ENCODE measurements around the gene ADAT3.
A peak's percentile ranks its signal among the peaks of the same experiment; 100 is the strongest.

The ADAT3 gene

DNA sequence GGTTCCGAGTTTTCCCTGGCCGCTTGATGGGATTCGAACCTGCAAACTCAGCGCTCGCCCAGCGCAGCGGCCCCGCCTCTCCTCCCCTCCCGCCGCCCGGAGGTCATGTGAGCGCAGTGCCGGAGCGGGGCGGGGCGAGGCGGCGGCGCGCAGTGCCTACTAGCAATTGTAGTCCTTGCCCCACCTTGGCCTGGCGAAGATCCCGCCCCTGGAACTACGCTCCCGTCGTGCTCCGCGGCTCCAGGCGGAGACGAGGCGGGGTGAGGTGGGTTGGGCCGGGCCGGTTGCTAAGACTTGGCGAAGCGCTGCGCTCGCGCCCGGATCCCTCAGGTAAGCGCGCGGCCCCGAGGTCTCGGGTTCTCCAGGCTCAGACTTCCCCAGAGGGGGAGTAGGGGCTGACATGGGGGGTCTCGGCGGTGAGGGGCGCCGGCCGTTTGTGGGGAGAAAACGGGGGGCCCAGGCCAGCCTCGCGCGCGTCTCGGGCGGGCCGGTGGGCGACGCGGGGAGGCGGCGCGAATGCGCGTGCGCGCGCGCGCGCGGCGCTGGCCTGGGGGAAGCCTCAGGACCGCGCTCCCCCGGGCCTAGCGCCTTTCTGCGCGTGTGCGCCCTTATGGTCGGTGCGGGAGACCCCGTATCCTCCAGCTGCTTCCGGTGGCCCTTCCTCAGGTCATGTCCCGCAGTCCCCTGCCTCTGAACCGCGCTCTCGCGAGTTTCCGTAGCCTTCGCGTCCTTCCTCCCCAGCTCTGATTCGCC, at the start of gene ADAT3, which contains the start of gene SCAMP4:
ADAT3 (plus strand) TSS at position 290 of the 753 bp plus-strand sequence. CDS start 6,649 bp downstream, outside the sequence.
SCAMP4 (plus strand) TSS at position 290 of the 753 bp plus-strand sequence. CDS start 9,621 bp downstream, outside the sequence.
- peak; percentile 96 for DNase-seq

DNA sequence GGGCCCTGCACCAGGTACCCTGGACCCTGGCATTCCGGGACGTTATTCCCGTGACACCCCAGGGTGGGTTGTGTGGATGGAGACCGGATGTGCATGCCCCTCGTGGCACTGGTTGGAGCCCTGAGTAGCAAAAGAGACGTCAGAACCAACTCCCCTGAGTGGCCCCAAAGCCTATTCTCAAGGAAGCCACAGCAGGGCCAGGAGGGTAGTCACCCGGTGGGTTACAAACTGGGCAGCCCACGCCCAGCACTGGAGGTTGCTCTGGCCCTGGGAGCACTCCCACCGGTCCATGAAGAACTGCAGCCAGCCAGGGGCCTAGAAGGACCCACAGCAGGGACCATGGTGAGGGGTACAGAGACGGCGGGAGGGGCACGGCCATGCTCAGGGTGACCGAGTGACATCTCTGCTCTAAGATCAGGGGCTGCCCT, 49.4 kb upstream of the ADAT3 start:
- no peak for DNase-seq

GRCh38 chr19:1856345-1856697, 48.9 kb upstream of the ADAT3 start:
- DNase-seq: no peak

- no peak for DNase-seq
Measured at GRCh38 chr19:1856698-1857603, 48.2 kb upstream of the ADAT3 start.

GRCh38 chr19:1857648-1858326, 47.4 kb upstream of the ADAT3 start:
- no peak for DNase-seq

DNA sequence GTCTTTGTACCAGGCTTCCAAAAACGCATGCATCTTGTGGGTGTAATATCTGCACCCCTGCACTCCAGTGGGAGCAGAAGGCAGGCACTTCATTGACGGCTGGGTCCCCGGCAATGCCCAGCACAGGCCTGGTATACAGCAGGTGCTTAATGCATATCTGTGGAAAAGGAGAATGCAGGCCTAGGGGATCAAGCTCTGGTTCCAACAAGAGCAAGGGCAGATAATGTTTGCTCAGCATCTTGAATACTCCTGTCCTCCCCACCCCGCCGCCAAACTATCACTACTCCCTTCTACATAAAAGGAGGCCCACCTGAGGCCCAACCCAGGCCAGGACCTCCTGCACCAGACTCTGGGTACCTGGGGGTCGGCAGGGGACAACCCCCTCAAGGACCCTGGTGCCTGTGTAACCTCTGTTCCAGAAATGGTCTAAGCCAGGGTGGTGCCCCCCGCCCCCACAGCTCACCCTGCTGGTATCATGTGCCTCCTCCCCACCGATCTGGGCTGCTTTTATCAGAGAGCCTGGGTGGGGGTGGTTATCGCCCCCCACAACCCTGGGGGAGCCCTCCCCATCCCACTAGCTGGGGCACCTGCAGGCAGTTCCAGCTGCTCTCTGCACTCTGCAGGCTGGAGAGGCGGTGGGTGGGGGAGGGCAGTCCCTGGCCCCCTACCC, 46.7 kb upstream of the ADAT3 start:
- DNase-seq: no peak

DNA sequence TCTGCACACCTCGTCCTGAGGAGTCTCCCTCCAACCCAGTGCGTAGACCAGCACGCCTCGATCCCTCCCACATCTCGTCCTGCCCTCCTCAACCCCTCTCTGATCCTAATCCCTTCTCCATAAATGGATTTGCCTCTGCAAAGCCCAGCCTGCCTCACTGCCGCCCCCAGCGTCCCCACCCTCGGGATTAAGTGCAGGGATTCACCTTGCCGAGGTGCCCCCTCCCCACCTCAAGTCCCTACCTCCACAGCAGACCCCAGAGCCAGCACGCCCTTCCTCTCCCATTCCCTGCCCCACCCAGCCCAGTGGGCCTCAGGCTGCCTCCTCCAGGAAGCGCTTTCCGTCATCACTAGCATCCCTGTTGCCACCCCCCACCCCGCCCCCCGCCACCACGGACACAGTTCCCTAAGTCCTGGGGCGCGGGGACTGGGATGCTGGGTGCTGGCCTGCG, 45.8 kb upstream of the ADAT3 start:
- DNase-seq: no peak

GRCh38 chr19:1860042-1860775, 45.0 kb upstream of the ADAT3 start:
- peak; percentile 48 for DNase-seq

DNA sequence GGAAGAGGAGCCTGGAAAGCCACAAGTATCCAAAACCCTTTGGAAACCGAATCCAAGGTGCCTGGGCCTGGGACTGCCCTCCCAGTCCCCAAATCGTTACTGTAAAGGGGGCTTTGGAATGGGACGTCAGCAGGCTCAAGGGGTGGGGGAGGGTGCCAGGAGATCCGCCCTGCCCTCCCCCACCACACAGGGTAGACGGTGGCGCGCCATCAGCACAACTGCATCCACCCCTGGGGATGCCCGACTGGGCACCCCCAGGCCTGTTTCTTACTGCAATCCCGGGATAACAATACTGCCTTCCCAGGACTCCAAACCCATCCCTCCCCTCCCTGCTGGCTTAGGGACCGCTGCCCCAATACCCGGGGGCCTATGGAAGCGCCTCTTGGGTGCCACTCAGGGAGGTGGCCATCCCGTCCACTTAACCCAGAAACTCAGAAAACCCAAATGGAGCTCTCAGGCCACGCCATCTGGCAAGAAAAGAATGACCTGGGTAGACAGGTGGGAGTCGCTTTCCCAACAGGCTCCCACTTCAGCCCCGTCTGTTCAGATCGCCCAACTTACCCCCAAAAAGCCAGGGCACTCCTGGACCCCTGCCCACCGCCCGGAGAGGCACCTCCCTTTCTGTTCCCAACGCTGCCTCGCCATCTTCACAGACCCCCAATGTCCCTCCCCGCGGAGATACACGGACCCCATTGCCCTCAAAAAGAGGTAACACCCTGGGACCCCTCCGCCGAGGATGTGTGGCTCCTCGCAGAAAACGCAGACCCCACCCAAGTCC, 44.2 kb upstream of the ADAT3 start:
- DNase-seq: no peak

DNA sequence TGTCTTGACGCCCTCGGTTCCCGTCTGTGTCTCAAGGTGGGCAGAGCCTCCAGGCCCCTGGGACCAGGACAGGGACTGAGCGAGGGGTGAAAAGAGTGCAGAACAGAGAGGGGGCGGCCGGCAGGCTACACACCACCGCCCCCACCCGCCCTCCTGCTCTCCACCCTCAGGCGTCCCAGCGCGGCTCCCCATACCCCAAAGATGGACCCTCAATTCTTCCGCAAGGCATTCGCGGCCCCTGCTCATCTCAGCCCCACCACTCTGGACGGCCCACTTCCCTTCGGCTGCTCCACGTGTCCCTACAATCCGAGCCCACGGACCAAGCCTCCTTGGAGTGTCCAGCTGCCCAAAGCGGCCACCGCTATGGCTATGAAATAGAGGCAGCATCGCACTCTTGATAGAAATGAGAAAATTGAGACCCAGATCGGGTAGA, 43.6 kb upstream of the ADAT3 start:
- no peak for DNase-seq

DNA sequence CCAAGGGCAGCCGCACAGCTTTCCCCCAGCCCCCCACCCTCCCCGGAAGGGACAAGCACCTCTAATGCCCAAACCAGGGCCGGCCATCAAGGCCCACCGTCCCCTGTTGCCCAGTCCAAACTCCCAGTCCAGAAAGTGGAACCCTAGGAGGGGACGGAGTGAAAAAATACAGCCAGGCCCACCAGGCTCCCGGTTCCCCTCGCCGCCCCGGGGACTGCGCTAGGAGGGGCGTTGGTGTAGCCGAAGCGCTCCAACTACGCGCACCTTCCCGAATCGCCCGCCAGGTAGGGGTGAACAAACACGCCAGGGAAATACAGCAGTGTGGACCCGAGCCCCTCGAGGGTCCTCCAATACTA, 43.2 kb upstream of the ADAT3 start:
- no peak for DNase-seq

DNA sequence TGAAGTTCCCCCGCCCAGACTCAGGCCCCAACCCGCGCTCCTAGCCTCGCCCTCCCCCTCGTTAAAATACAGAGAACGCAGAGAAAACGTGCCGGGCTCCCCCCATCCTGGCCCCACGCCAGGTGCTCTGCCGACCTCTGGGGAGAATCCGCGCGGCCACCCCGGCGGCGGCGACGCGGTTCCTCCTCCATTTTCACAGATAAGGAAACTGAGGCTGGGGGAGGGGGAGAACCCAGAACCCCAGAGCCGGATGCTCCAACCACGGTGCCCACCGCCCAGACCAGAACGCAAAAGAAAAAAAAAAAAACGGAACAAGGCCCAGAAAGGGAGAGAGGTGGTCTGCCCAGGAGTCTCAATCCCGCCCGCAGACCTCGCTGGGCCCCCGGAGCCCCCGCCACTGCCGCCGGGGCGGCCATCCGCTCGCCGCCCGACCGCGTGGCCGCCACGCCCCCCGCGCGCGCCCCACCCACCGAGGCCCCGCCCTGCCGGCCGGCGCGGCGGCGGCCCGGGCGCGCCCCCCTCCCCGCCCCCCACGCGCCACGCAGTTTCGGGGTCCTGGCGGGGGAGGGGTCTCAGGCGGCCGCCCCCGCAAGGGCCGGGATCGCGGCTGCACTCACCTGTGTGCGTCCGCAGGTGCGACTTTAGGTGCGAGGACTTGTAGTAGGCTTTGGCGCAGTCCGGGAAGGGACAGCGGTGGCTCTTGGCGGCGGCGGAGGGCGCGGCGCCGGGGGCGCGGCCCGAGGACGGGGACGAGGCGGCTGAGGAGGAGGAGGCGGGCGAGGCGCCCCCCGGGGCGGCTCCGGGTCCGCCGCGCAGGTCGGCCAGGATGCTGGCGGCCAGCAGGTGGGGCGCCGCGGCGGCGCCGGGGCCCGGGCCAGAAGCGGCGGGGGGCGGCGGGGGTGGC, 42.5 kb upstream of the ADAT3 start:
- DNase-seq: peak; percentile 21

GRCh38 chr19:1863328-1863637, 41.9 kb upstream of the ADAT3 start, which contains the start of gene KLF16:
Gene KLF16 (minus strand): TSS chr19:1863579. CDS start chr19:1863497, 82 bp downstream.
- DNase-seq: no peak

- DNase-seq: peak; percentile 94
Measured at GRCh38 chr19:1863638-1864479, 41.3 kb upstream of the ADAT3 start.

GRCh38 chr19:1864480-1865171, 40.6 kb upstream of the ADAT3 start:
- peak; percentile 30 for DNase-seq

- no peak for DNase-seq
Measured at GRCh38 chr19:1865172-1866010, 39.8 kb upstream of the ADAT3 start.

GRCh38 chr19:1866693-1867348, 38.4 kb upstream of the ADAT3 start:
- DNase-seq: no peak
